PC-9 (cell line): Measurements from ENCODE around the gene COL23A1.

Source experiments
- EZH2 ChIP-seq: fragments of 200-600 bp; sonication (generic); IDR thresholded peaks from 2 replicates; pipeline ENCODE4 v1.8.0; 2017; ENCODE audit warnings: antibody characterized with exemption, low read depth
- TF ChIP-seq, protein P1 (sequence below): fragments of 200-600 bp; sonication (generic); conservative IDR thresholded peaks from 2 replicates; pipeline ENCODE4 v1.6.1; 2017; ENCODE audit warnings: mixed run types, antibody characterized with exemption, mild to moderate bottlenecking, moderate library complexity

- TF ChIP-seq, protein P1, sequence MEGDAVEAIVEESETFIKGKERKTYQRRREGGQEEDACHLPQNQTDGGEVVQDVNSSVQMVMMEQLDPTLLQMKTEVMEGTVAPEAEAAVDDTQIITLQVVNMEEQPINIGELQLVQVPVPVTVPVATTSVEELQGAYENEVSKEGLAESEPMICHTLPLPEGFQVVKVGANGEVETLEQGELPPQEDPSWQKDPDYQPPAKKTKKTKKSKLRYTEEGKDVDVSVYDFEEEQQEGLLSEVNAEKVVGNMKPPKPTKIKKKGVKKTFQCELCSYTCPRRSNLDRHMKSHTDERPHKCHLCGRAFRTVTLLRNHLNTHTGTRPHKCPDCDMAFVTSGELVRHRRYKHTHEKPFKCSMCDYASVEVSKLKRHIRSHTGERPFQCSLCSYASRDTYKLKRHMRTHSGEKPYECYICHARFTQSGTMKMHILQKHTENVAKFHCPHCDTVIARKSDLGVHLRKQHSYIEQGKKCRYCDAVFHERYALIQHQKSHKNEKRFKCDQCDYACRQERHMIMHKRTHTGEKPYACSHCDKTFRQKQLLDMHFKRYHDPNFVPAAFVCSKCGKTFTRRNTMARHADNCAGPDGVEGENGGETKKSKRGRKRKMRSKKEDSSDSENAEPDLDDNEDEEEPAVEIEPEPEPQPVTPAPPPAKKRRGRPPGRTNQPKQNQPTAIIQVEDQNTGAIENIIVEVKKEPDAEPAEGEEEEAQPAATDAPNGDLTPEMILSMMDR, result no peak
- TF ChIP-seq EZH2, result no peak
Measured at GRCh38 chr5:178285399-178286225, 304.6 kb downstream of the COL23A1 start.
